Endothelial cell of umbilical vein (primary cell): ENCODE results near the gene ADAMTS12. TPM values are rescaled to one million over a fixed set of nuclear protein-coding genes. Genes with fewer than 3 reads are reported as not detected.

ENCODE experiments used
- BruUV-seq: library from RNA; stranded (reverse); fragments of 400-500 nt; replicated peaks from 2 replicates; lab custom pipeline; 2021; lab: Mats Ljungman, UMichigan
- CTCF ChIA-PET: fragments of 300-600, 350-600 bp; sonication (Branson Sonifier 250); formaldehyde crosslinking; loops from one replicate; lab custom pipeline; 2021; ENCODE audit warnings: antibody characterized with exemption, inconsistent platforms; lab: Charles Lee
- POLR2A ChIA-PET: fragments of 300-600, 350-600 bp; sonication (Branson Sonifier 250); formaldehyde crosslinking; loops from one replicate; lab custom pipeline; 2021; ENCODE audit warnings: antibody characterized with exemption, inconsistent platforms; lab: Charles Lee
- DNase-seq: peaks from one replicate; pipeline ENCODE4 v3.0.0-alpha.2; 2011; ENCODE audit warnings: low read depth, low spot score
- FAIRE-seq: peaks from 2 replicates; lab custom pipeline; 2011; peaks lifted over from hg19 to GRCh38; lab: Jason Lieb, UNC
- H2AFZ ChIP-seq: 2 replicates; pipeline ENCODE4 v1.6.0; 2012; ENCODE audit warnings: low read depth, low read length, control low read depth, inconsistent platforms
- H3K27ac ChIP-seq: 2 replicates; pipeline ENCODE4 v1.5.1; 2011; ENCODE audit warnings: low read depth, mild to moderate bottlenecking, control low read depth, low read length, moderate library complexity; ENCODE audit not compliant: insufficient read depth
- H3K27me3 ChIP-seq, 2 experiments: 2 replicates each; pipeline versions ENCODE4 v1.6.0 to v1.6.1; 2011; ENCODE audit warnings: low read length in 2 of 2, mixed read lengths in 1 of 2; ENCODE audit not compliant: control insufficient read depth in 2 of 2, insufficient read depth in 2 of 2
- H3K36me3 ChIP-seq, 2 experiments: 2 replicates in 1 of 2; 3 replicates in 1 of 2; pipeline ENCODE4 v1.5.1; 2011; ENCODE audit warnings: low read length in 2 of 2, mild to moderate bottlenecking in 1 of 2, moderate library complexity in 1 of 2; ENCODE audit not compliant: control insufficient read depth in 2 of 2, insufficient read depth in 2 of 2; ENCODE audit errors: extremely low read depth in 1 of 2
- H3K4me1 ChIP-seq: 3 replicates; pipeline ENCODE4 v1.5.1; 2011; ENCODE audit warnings: mild to moderate bottlenecking, low read length; ENCODE audit not compliant: control insufficient read depth, insufficient read depth; ENCODE audit errors: extremely low read depth
- H3K4me2 ChIP-seq: 2 replicates; pipeline ENCODE4 v1.6.1; 2011; ENCODE audit warnings: low read length, control low read depth, mixed read lengths; ENCODE audit not compliant: insufficient read depth
- H3K4me3 ChIP-seq, 3 experiments: fragments of 200-600 bp in 1 of 3; sonication (generic), shearing (Covaris generic) in 1 of 3; replicated peaks in 1 of 3; 2 replicates each; pipeline ENCODE4 v1.5.1; 2011 to 2016; ENCODE audit warnings: control low read depth in 3 of 3, low read length in 3 of 3, mild to moderate bottlenecking in 2 of 3, inconsistent platforms in 1 of 3, low read depth in 1 of 3, moderate library complexity in 1 of 3; ENCODE audit not compliant: insufficient read depth in 1 of 3
- H3K79me2 ChIP-seq: 2 replicates; pipeline ENCODE4 v1.6.0; 2012; ENCODE audit warnings: low read length, inconsistent platforms; ENCODE audit not compliant: control insufficient read depth, insufficient read depth
- H3K9ac ChIP-seq: replicated peaks from 2 replicates; pipeline ENCODE3; 2011; ENCODE audit warnings: low read length, control low read depth; ENCODE audit not compliant: insufficient read depth; ENCODE audit errors: extremely low read depth
- H3K9me1 ChIP-seq: replicated peaks from 3 replicates; pipeline ENCODE4 v1.6.0; 2011; ENCODE audit warnings: mild to moderate bottlenecking, low read length; ENCODE audit not compliant: control insufficient read depth, insufficient read depth; ENCODE audit errors: extremely low read depth
- H3K9me3 ChIP-seq: replicated peaks from 2 replicates; pipeline ENCODE4 v1.5.1; 2012; ENCODE audit warnings: low read length, inconsistent platforms; ENCODE audit not compliant: control insufficient read depth, insufficient read depth
- H4K20me1 ChIP-seq: replicated peaks from 2 replicates; pipeline ENCODE3; 2011; ENCODE audit warnings: mild to moderate bottlenecking, low read length; ENCODE audit not compliant: control insufficient read depth, insufficient read depth; ENCODE audit errors: extremely low read depth
- CTCF ChIP-seq, 2 donors: IDR thresholded peaks; 1 replicate in 1 of 2; 2 replicates in 1 of 2; pipeline ENCODE4 v1.5.1; 2011; ENCODE audit warnings: low read length in 2 of 2, mild to moderate bottlenecking in 2 of 2, moderate library complexity in 2 of 2, control low read depth in 1 of 2, inconsistent platforms in 1 of 2, low read depth in 1 of 2; ENCODE audit not compliant: insufficient read depth in 1 of 2; ENCODE audit errors: extremely low read depth in 1 of 2
- EZH2 ChIP-seq: IDR thresholded peaks from 2 replicates; pipeline ENCODE4 v1.6.1; 2012; ENCODE audit warnings: borderline replicate concordance, low read depth, mild to moderate bottlenecking, moderate library complexity, low read length, inconsistent platforms; ENCODE audit not compliant: severe bottlenecking
- FOS ChIP-seq: IDR thresholded peaks from 2 replicates; pipeline ENCODE4 v1.6.1; 2011; ENCODE audit warnings: mild to moderate bottlenecking, low read length, moderate library complexity, borderline replicate concordance; ENCODE audit not compliant: insufficient read depth
- GATA2 ChIP-seq: IDR thresholded peaks from 2 replicates; pipeline ENCODE4 v1.7.0; 2011; ENCODE audit warnings: low read depth, mild to moderate bottlenecking, moderate library complexity, mixed read lengths, low read length; ENCODE audit not compliant: insufficient read length, insufficient read depth
- JUN ChIP-seq: IDR thresholded peaks from 2 replicates; pipeline ENCODE4 v1.6.1; 2011; ENCODE audit warnings: borderline replicate concordance, low read depth; ENCODE audit not compliant: insufficient read length, insufficient read depth
- MAX ChIP-seq: IDR thresholded peaks from 2 replicates; pipeline ENCODE4 v1.6.1; 2011; ENCODE audit not compliant: insufficient read depth, insufficient read length
- MYC ChIP-seq: IDR thresholded peaks from one replicate; pipeline ENCODE4 v1.6.1; 2011; ENCODE audit warnings: mild to moderate bottlenecking, low read depth, low read length
- POLR2A ChIP-seq: IDR thresholded peaks from 2 replicates; pipeline ENCODE4 v1.6.1; 2012; ENCODE audit warnings: low read depth, mild to moderate bottlenecking, control low read depth, low read length
- POLR2AphosphoS5 ChIP-seq: IDR thresholded peaks from 2 replicates; pipeline ENCODE4 v1.6.1; 2012; ENCODE audit warnings: low read depth, mild to moderate bottlenecking, control low read depth, low read length, moderate library complexity; ENCODE audit not compliant: insufficient read depth
- dilution Hi-C: fragments of 300-500 bp; cut with MboI; formaldehyde crosslinking; loops from one replicate; pipeline ENCODE4 v1.15.0; 2019; ENCODE audit warnings: low sequenced_read_pairs; ENCODE audit not compliant: extremely low pct_ligation_motif_present
- intact Hi-C: fragments of 100-400 bp; cut with micrococcal nuclease; formaldehyde crosslinking; loops from one replicate; pipeline ENCODE4 v1.10.0; 2022
- polyA plus RNA-seq, 4 experiments: library from polyadenylated mRNA; depleted of rRNA in 3 of 4; stranded (reverse) in 3 of 4; unstranded in 1 of 4; fragments of >200 nt; gene quantifications; 2 replicates each; pipeline versions ENCODE4 v1.2.1 to v1.2.3, GENCODE V29; 2011 to 2012; ENCODE audit warnings: missing spikeins in 1 of 4
- total RNA-seq: library from RNA; stranded (reverse); gene quantifications from 2 replicates; pipeline ENCODE4 v1.2.3, GENCODE V29; 2021

ADAMTS12 gene
- total and polyA plus RNA-seq, 2 donors (not counting 3 experiments of a cell fraction or from before 2014, with no cell fraction given): 0.88 TPM; not detected in 1

GRCh38 chr5:33523208-33523771 lies 368.5 kb downstream of the ADAMTS12 start:
- Histone ChIP-seq H3K36me3 (no peaks in the 10 kb centered on the region), H4K20me1 (no peaks in the 10 kb centered on the region), H3K4me3 (no peak overlapping the region), H2AFZ (no peak overlapping the region), H3K9me1 (no peaks in the 10 kb centered on the region), H3K27ac (no peak overlapping the region), H3K9me3 (no peaks in the 10 kb centered on the region), H3K27me3 (no peaks in the 10 kb centered on the region), H3K9ac (no peak overlapping the region), H3K4me2 (no peak overlapping the region), H3K79me2 (no peaks in the 10 kb centered on the region), H3K4me1 (no peaks in the 10 kb centered on the region)
- BruUV-seq: no TSS peak
- TF ChIP-seq FOS (no peak), CTCF (IDR thresholded peaks at IDR 0.05; ENCODE audit: extremely low read depth in 1 of 2, insufficient read depth in 1 of 2, low read depth in 1 of 2, low read length in 2 of 2) (no peak), GATA2 (no peak), POLR2A (no peak), MAX (no peak), MYC (no peak), POLR2AphosphoS5 (no peak), EZH2 (no peak), JUN (no peak)
- FAIRE-seq (no peak), DNase-seq (no peak)
- POLR2A ChIA-PET: no interaction called here
- CTCF ChIA-PET: no interaction called here
- intact Hi-C loops (no loop called here), dilution Hi-C loops (no loop called here)
